ES-I3 (cell line): ENCODE results near the gene ANKRD11.

Source experiments
- H3K36me3 ChIP-seq: 2 replicates; pipeline ENCODE4 v1.6.1; 2013; ENCODE audit warnings: mild to moderate bottlenecking, low read length, control low read depth, moderate library complexity; ENCODE audit not compliant: insufficient read depth
- H3K4me1 ChIP-seq: 2 replicates; pipeline ENCODE4 v1.6.1; 2013; ENCODE audit warnings: mild to moderate bottlenecking, control low read depth, low read length; ENCODE audit not compliant: insufficient read depth
- H3K9ac ChIP-seq: 2 replicates; pipeline ENCODE4 v1.6.1; 2013; ENCODE audit warnings: low read depth, mild to moderate bottlenecking, low read length, moderate library complexity
- H3K9me3 ChIP-seq: 2 replicates; pipeline ENCODE4 v1.6.1; 2013; ENCODE audit warnings: mild to moderate bottlenecking, low read length, moderate library complexity; ENCODE audit not compliant: control insufficient read depth, insufficient read depth

ANKRD11 gene

GRCh38 chr16:89380681-89381080, 109.7 kb downstream of the ANKRD11 start:
- Histone ChIP-seq H3K36me3 (no peaks in the 10 kb centered on the region), H3K4me1 (peaks cover 37% of the 10 kb centered on the region), H3K9me3 (no peaks in the 10 kb centered on the region), H3K9ac (no peak overlapping the region; the same call in 1 of the 2 replicates)

GRCh38 chr16:89378947-89379771, 111.2 kb downstream of the ANKRD11 start:
- Histone ChIP-seq H3K4me1 (peaks cover 42% of the 10 kb centered on the region), H3K9ac (no peak overlapping the region), H3K36me3 (no peaks in the 10 kb centered on the region), H3K9me3 (no peaks in the 10 kb centered on the region)

GRCh38 chr16:89377453-89377848, 112.9 kb downstream of the ANKRD11 start:
- Histone ChIP-seq H3K4me1 (peaks cover 39% of the 10 kb centered on the region), H3K9ac (no peak overlapping the region), H3K36me3 (no peaks in the 10 kb centered on the region; the same call in 1 of the 2 replicates), H3K9me3 (no peaks in the 10 kb centered on the region)

- Histone ChIP-seq H3K9me3 (no peaks in the 10 kb centered on the region), H3K4me1 (peaks cover 38% of the 10 kb centered on the region), H3K36me3 (no peaks in the 10 kb centered on the region; the same call in 1 of the 2 replicates), H3K9ac (no peak overlapping the region)
These were observed 113.4 kb downstream of the ANKRD11 start for GRCh38 chr16:89376812-89377452.

- Histone ChIP-seq H3K4me1 (peaks cover 32% of the 10 kb centered on the region), H3K36me3 (peaks cover 5% of the 10 kb centered on the region), H3K9me3 (no peaks in the 10 kb centered on the region), H3K9ac (no peak overlapping the region)
These were observed 114.7 kb downstream of the ANKRD11 start for GRCh38 chr16:89375686-89376085.

GRCh38 chr16:89375021-89375420, 115.3 kb downstream of the ANKRD11 start:
- peaks cover 5% of the 10 kb centered on the region for H3K36me3 ChIP-seq
- H3K9ac ChIP-seq: no peak overlapping the region
- no peaks in the 10 kb centered on the region for H3K9me3 ChIP-seq
- peaks cover 37% of the 10 kb centered on the region for H3K4me1 ChIP-seq

- peaks cover 5% of the 10 kb centered on the region for H3K36me3 ChIP-seq
- H3K9me3 ChIP-seq: no peaks in the 10 kb centered on the region
- H3K4me1 ChIP-seq: peaks cover 37% of the 10 kb centered on the region
- H3K9ac ChIP-seq: no peak overlapping the region
These were observed 115.9 kb downstream of the ANKRD11 start for GRCh38 chr16:89374393-89374960.

GRCh38 chr16:89373355-89374110, 116.8 kb downstream of the ANKRD11 start:
- H3K9ac ChIP-seq: no peak overlapping the region
- H3K36me3 ChIP-seq: peaks cover 5% of the 10 kb centered on the region

GRCh38 chr16:89371968-89372634, 118.3 kb downstream of the ANKRD11 start:
- H3K36me3 ChIP-seq: peaks cover 5% of the 10 kb centered on the region

More at GRCh38 chr16:89373355-89374110, 116.8 kb downstream of the ANKRD11 start:
- H3K9me3 ChIP-seq: no peaks in the 10 kb centered on the region
- H3K4me1 ChIP-seq: peaks cover 40% of the 10 kb centered on the region

GRCh38 chr16:89371386-89371785, 119.0 kb downstream of the ANKRD11 start:
- Histone ChIP-seq H3K36me3 (peaks cover 5% of the 10 kb centered on the region), H3K9ac (no peak overlapping the region), H3K9me3 (no peaks in the 10 kb centered on the region), H3K4me1 (peaks cover 47% of the 10 kb centered on the region)

More at GRCh38 chr16:89371968-89372634, 118.3 kb downstream of the ANKRD11 start:
- Histone ChIP-seq H3K4me1 (peaks cover 47% of the 10 kb centered on the region), H3K9ac (no peak overlapping the region), H3K9me3 (no peaks in the 10 kb centered on the region)

- no peaks in the 10 kb centered on the region for H3K9me3 ChIP-seq
- no peak overlapping the region for H3K9ac ChIP-seq
- peaks cover 8% of the 10 kb centered on the region for H3K36me3 ChIP-seq
- peaks cover 47% of the 10 kb centered on the region for H3K4me1 ChIP-seq
These were observed 119.8 kb downstream of the ANKRD11 start for GRCh38 chr16:89370601-89371000.

- H3K9me3 ChIP-seq: no peaks in the 10 kb centered on the region
- peaks cover 51% of the 10 kb centered on the region for H3K4me1 ChIP-seq
- no peak overlapping the region for H3K9ac ChIP-seq
- peaks cover 8% of the 10 kb centered on the region for H3K36me3 ChIP-seq
These were observed 120.3 kb downstream of the ANKRD11 start for GRCh38 chr16:89370081-89370511.

GRCh38 chr16:89369266-89369895, 121.0 kb downstream of the ANKRD11 start:
- peaks cover 8% of the 10 kb centered on the region for H3K36me3 ChIP-seq

More at GRCh38 chr16:89369266-89369895, 121.0 kb downstream of the ANKRD11 start:
- Histone ChIP-seq H3K4me1 (peaks cover 51% of the 10 kb centered on the region), H3K9ac (no peak overlapping the region), H3K9me3 (no peaks in the 10 kb centered on the region)
